ENCODE data around the gene WDR90. TPM values are rescaled to one million over a fixed set of nuclear protein-coding genes. Genes with fewer than 3 reads are reported as not detected.

Gene WDR90
- total and polyA plus RNA-seq, 2 of the 13 experiments (the other 11 are each of a cell fraction or from before 2014, with no cell fraction given): 14.9 to 28.9 TPM

DNA sequence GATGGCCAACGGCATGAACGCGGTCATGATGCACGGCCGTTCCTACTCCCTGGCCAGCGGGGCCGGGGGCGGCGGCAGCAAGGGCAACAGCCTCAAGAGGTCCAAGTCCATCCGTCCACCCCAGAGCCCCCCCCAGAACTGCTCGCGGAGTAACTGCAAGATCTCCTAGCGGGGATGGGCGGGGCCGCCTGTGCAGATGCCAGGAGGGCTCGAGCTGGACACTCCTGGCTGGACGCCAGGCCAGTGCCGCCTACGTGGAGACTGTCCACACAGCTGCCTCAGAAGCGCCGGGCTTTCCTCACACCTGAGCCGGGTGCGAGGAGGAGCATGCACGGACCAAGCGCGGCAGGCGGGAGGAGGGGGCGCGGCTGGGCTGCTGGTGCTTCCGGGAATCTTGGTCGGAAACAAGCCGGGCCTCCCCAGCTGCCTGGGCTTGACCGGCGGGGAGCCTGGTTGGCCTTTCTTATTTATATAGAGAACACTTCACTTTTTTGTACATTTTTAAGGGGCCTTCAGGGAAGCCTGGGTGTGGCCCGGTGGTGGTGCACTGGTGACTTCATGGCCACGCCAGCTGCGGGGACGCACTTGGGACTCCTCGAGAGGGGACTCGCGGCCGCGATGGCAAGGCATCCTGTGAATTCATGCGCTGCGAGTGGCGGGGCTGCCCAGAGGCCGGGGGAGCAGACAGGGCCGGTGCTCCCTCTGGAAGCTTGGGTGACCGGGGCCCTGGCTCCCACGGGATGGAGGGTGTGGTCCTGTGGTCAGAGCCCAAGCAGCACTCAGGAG lies 21.5 kb upstream of the WDR90 start (continued):
- TF ChIP-seq MLLT10 (CRISPR knock-in tag; IDR thresholded peaks at IDR 0.05) (no peak), GABPA (IDR thresholded peaks at IDR 0.05; ENCODE audit: low read depth, low read length) (no peak), GABPA (CRISPR knock-in tag; IDR thresholded peaks at IDR 0.05; ENCODE audit: low read depth) (no peak), ARNTL (CRISPR knock-in tag; IDR thresholded peaks at IDR 0.05) (no peak), ZBTB7A (CRISPR knock-in tag; IDR thresholded peaks at IDR 0.05) (no peak), ZNF33B (CRISPR knock-in tag; IDR thresholded peaks at IDR 0.05) (no peak), RBM39 (IDR thresholded peaks at IDR 0.05; ENCODE audit: low read depth, low read length, poor library complexity, severe bottlenecking) (peak; percentile 29), GPN1 (CRISPR knock-in tag; IDR thresholded peaks at IDR 0.05; ENCODE audit: borderline replicate concordance) (no peak), PCBP1 (IDR thresholded peaks at IDR 0.05; ENCODE audit: borderline replicate concordance, low read depth, low read length) (no peak), SMAD3 (CRISPR knock-in tag; IDR thresholded peaks at IDR 0.05) (no peak), PRMT3 (CRISPR knock-in tag; IDR thresholded peaks at IDR 0.05; ENCODE audit: borderline replicate concordance, low read depth) (no peak), ZNF160 (CRISPR knock-in tag; IDR thresholded peaks at IDR 0.05) (no peak), POLR2AphosphoS5 (IDR thresholded peaks at IDR 0.05; ENCODE audit: low read depth, low read length) (no peak)
- TF ChIP-seq, protein P1, sequence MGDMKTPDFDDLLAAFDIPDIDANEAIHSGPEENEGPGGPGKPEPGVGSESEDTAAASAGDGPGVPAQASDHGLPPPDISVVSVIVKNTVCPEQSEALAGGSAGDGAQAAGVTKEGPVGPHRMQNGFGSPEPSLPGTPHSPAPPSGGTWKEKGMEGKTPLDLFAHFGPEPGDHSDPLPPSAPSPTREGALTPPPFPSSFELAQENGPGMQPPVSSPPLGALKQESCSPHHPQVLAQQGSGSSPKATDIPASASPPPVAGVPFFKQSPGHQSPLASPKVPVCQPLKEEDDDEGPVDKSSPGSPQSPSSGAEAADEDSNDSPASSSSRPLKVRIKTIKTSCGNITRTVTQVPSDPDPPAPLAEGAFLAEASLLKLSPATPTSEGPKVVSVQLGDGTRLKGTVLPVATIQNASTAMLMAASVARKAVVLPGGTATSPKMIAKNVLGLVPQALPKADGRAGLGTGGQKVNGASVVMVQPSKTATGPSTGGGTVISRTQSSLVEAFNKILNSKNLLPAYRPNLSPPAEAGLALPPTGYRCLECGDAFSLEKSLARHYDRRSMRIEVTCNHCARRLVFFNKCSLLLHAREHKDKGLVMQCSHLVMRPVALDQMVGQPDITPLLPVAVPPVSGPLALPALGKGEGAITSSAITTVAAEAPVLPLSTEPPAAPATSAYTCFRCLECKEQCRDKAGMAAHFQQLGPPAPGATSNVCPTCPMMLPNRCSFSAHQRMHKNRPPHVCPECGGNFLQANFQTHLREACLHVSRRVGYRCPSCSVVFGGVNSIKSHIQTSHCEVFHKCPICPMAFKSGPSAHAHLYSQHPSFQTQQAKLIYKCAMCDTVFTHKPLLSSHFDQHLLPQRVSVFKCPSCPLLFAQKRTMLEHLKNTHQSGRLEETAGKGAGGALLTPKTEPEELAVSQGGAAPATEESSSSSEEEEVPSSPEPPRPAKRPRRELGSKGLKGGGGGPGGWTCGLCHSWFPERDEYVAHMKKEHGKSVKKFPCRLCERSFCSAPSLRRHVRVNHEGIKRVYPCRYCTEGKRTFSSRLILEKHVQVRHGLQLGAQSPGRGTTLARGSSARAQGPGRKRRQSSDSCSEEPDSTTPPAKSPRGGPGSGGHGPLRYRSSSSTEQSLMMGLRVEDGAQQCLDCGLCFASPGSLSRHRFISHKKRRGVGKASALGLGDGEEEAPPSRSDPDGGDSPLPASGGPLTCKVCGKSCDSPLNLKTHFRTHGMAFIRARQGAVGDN (CRISPR knock-in tag; IDR thresholded peaks at IDR 0.05): peak; percentile 31; the same call in 1 of the 2 replicates
- TF ChIP-seq, protein P2, sequence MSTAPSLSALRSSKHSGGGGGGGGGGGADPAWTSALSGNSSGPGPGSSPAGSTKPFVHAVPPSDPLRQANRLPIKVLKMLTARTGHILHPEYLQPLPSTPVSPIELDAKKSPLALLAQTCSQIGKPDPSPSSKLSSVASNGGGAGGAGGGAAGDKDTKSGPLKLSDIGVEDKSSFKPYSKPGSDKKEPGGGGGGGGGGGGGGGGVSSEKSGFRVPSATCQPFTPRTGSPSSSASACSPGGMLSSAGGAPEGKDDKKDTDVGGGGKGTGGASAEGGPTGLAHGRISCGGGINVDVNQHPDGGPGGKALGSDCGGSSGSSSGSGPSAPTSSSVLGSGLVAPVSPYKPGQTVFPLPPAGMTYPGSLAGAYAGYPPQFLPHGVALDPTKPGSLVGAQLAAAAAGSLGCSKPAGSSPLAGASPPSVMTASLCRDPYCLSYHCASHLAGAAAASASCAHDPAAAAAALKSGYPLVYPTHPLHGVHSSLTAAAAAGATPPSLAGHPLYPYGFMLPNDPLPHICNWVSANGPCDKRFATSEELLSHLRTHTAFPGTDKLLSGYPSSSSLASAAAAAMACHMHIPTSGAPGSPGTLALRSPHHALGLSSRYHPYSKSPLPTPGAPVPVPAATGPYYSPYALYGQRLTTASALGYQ (CRISPR knock-in tag; IDR thresholded peaks at IDR 0.05): no peak
- TF ChIP-seq, protein P3, sequence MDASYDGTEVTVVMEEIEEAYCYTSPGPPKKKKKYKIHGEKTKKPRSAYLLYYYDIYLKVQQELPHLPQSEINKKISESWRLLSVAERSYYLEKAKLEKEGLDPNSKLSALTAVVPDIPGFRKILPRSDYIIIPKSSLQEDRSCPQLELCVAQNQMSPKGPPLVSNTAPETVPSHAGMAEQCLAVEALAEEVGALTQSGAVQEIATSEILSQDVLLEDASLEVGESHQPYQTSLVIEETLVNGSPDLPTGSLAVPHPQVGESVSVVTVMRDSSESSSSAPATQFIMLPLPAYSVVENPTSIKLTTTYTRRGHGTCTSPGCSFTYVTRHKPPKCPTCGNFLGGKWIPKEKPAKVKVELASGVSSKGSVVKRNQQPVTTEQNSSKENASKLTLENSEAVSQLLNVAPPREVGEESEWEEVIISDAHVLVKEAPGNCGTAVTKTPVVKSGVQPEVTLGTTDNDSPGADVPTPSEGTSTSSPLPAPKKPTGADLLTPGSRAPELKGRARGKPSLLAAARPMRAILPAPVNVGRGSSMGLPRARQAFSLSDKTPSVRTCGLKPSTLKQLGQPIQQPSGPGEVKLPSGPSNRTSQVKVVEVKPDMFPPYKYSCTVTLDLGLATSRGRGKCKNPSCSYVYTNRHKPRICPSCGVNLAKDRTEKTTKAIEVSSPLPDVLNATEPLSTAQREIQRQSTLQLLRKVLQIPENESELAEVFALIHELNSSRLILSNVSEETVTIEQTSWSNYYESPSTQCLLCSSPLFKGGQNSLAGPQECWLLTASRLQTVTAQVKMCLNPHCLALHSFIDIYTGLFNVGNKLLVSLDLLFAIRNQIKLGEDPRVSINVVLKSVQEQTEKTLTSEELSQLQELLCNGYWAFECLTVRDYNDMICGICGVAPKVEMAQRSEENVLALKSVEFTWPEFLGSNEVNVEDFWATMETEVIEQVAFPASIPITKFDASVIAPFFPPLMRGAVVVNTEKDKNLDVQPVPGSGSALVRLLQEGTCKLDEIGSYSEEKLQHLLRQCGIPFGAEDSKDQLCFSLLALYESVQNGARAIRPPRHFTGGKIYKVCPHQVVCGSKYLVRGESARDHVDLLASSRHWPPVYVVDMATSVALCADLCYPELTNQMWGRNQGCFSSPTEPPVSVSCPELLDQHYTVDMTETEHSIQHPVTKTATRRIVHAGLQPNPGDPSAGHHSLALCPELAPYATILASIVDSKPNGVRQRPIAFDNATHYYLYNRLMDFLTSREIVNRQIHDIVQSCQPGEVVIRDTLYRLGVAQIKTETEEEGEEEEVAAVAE (CRISPR knock-in tag; IDR thresholded peaks at IDR 0.05; ENCODE audit: borderline replicate concordance): no peak
- TF ChIP-seq, protein P4, sequence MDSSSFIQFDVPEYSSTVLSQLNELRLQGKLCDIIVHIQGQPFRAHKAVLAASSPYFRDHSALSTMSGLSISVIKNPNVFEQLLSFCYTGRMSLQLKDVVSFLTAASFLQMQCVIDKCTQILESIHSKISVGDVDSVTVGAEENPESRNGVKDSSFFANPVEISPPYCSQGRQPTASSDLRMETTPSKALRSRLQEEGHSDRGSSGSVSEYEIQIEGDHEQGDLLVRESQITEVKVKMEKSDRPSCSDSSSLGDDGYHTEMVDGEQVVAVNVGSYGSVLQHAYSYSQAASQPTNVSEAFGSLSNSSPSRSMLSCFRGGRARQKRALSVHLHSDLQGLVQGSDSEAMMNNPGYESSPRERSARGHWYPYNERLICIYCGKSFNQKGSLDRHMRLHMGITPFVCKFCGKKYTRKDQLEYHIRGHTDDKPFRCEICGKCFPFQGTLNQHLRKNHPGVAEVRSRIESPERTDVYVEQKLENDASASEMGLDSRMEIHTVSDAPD (CRISPR knock-in tag; IDR thresholded peaks at IDR 0.05): 0 out of 2 replicates have a peak, but pooled peaks have one; percentile 58
